Natural killer cell treated with Interleukin-12 subunit alpha and Interleukin-12 subunit beta and Interleukin-15 and Interleukin-18, amount 100 ng/mL, for 72 hours (primary cell): ENCODE results near the gene PODXL2. TPM values are rescaled to one million over a fixed set of nuclear protein-coding genes. Genes with fewer than 3 reads are reported as not detected.

Experiments used
- ATAC-seq, 2 donors: fragments of 150-1000 bp; cut with Tn5 transposase in 1 of 2; sonication (Bioruptor Pico), chemical (Tn5 transposase) in 1 of 2; 2 replicates each; pipeline ENCODE4 v1.10.0; 2021
- DNase-seq: peaks from one replicate; pipeline ENCODE4 v3.0.0; 2022; ENCODE audit warnings: low spot score
- H3K27ac Mint-ChIP-seq, 2 donors: 1 replicate in 1 of 2; 2 replicates in 1 of 2; pipeline ENCODE4 v1.8.0; 2022; ENCODE audit warnings: mixed read lengths in 2 of 2, mild to moderate bottlenecking in 1 of 2, moderate library complexity in 1 of 2
- H3K27me3 Mint-ChIP-seq, 2 donors: 1 replicate in 1 of 2; 2 replicates in 1 of 2; pipeline ENCODE4 v1.8.0; 2022; ENCODE audit warnings: mixed read lengths in 2 of 2
- H3K36me3 Mint-ChIP-seq: one replicate; pipeline ENCODE4 v1.8.0; 2022; ENCODE audit warnings: mixed read lengths
- H3K4me1 Mint-ChIP-seq, 2 donors: 1 replicate in 1 of 2; 2 replicates in 1 of 2; pipeline ENCODE4 v1.8.0; 2022; ENCODE audit warnings: low read depth in 2 of 2, mixed read lengths in 2 of 2, mild to moderate bottlenecking in 1 of 2
- H3K4me3 Mint-ChIP-seq: one replicate; pipeline ENCODE4 v1.8.0; 2022; ENCODE audit warnings: mixed read lengths
- H3K9me3 Mint-ChIP-seq: 2 replicates; pipeline ENCODE4 v1.8.0; 2022; ENCODE audit warnings: mixed read lengths
- total RNA-seq, 2 donors: library from RNA; stranded (reverse); gene quantifications; one replicate each; pipeline ENCODE4 v1.2.3, GENCODE V29; 2022

PODXL2 gene
- total RNA-seq, 2 donors from 2014 or later: 3.1 to 3.4 TPM

DNA sequence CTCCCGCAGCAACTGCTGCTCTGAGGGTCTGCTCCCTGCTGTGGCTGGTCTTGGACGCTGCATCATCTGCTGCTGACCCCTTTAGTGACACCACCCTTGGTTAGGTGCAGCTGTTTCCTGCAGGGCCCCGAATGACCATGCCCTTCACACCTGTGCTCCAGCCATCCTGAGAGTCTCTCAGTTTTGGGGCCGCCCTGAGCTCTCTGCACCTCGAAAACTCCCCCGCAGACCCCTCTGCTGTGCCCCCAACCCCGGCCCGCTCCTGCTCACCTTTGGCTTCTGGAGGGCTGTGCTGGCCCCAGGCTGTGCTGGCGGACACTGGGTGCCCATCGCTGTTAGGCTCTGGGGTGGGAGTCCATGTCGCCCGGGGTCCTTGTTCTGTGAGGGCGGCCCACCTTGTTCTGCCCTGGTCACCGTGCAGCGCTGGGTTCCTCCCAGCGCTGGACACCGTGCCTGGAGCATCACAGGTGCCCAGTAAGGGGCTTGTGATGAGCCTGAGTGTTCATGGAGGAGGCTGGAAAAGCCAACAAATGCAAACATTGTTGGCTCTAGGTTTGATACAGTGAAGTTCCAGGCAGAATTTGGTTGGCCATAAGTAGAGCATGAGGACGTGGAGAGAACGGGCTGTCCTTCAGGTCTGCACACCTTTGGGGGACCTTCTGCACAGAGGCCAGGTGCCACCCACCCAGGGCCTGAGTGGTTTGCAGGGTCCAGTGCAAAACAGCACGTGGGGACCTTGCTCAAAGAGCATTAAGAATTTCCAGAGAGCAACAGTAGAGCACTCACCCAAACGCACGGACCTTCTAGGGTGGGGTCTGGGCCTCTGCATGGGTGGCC, 56.1 kb downstream of the PODXL2 start:
- ATAC-seq: no peak
- no peak for DNase-seq
- no peak overlapping the region for H3K4me3 Mint-ChIP-seq
- no peaks in the 10 kb centered on the region for H3K36me3 Mint-ChIP-seq
- peaks cover 0 to 3% of the 10 kb centered on the region in 2 donors for H3K4me1 Mint-ChIP-seq
- no peaks in the 10 kb centered on the region for H3K27me3 Mint-ChIP-seq
- H3K27ac Mint-ChIP-seq: no peak overlapping the region
- H3K9me3 Mint-ChIP-seq: no peaks in the 10 kb centered on the region

DNA sequence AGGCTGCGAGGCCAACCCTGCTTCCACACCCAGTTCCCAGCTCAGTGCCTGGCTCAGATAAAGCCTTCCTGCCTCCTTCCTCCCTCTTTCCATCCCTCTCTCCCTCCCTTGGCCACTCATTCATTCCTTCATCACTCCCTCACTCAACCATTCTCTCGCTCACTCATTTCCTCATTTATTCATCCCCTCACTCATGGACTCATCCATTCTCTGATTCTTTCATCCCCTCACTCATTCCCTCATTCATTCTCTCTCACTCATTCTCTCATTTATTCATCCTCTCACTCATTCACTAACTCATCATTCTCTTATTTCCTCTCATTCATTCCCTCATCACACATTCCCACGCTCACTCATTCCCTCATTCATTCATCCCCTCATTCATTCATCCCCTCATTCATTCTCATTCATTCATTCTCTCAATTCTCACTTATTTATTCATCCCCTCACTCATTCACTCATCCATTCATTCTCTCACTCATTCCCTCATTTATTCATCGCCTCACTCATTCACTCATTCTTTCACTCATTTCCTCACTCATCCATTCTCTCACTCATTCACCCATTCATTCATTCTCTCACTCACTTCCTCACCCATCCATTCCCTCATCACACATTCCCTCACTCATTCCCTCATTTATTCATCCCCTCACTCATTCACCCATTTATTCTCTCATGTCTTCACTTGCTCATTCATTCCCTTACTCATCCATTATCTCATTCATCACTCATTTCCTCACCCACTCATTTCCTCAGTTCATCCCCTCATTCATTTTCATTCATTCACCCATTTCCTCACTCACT, 56.9 kb downstream of the PODXL2 start:
- no peak overlapping the region for H3K27ac Mint-ChIP-seq
- no peak for ATAC-seq

DNA sequence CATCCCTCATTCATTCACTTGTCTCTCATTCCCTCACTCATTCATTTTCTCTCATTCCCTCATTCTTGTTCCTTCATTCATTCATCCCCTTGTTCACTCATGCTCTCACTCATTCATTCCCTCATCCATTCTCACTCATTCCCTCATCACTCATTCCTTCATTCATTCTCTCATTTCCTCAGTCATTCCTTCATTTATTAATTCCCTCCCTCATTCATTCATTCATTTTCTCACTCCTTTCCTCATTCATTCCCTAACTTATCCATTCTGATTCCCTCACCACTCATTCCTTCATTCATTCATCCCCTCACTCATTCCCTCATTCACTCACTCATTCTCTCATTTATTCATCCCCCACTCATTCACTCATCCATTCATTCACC, 57.5 kb downstream of the PODXL2 start:
- peaks cover 0 to 3% of the 10 kb centered on the region in 2 donors for H3K4me1 Mint-ChIP-seq
- no peaks in the 10 kb centered on the region for H3K9me3 Mint-ChIP-seq
- H3K27me3 Mint-ChIP-seq: no peaks in the 10 kb centered on the region
- H3K36me3 Mint-ChIP-seq: no peaks in the 10 kb centered on the region
- DNase-seq (no peak), ATAC-seq (no peak)
- no peak overlapping the region for H3K4me3 Mint-ChIP-seq
- no peak overlapping the region for H3K27ac Mint-ChIP-seq

More for the DNA sequence above, 56.9 kb downstream of the PODXL2 start:
- Mint-ChIP-seq H3K4me3 (no peak overlapping the region), H3K27me3 (no peaks in the 10 kb centered on the region), H3K36me3 (no peaks in the 10 kb centered on the region), H3K9me3 (no peaks in the 10 kb centered on the region), H3K4me1 (peaks cover 0 to 3% of the 10 kb centered on the region in 2 donors)
- no peak for DNase-seq

DNA sequence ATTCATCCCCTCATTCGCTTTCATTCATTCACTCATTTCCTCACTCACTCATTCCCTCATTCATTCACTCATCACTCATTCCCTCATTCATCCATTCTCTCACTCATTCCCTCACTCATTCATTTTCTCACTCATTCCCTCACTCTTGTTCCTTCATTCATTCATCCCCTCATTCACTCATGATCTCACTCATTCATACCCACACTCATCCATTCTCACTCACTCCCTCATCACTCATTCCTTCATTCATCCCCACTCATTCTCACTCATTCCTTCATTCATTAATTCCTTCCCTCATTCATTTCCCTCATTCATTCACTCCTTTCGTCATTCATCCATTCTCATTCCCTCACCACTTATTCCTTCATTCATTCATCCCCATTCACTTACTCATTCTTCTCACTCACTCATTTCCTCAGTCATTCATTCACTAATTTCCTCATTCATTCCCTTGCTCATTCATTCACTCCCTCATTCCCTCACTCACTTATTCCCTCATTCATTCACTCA, 58.3 kb downstream of the PODXL2 start:
- Mint-ChIP-seq H3K36me3 (no peaks in the 10 kb centered on the region), H3K27ac (no peak overlapping the region), H3K4me3 (no peak overlapping the region), H3K9me3 (no peaks in the 10 kb centered on the region), H3K4me1 (peaks cover 0 to 3% of the 10 kb centered on the region in 2 donors), H3K27me3 (no peaks in the 10 kb centered on the region)
- ATAC-seq (no peak), DNase-seq (no peak)

DNA sequence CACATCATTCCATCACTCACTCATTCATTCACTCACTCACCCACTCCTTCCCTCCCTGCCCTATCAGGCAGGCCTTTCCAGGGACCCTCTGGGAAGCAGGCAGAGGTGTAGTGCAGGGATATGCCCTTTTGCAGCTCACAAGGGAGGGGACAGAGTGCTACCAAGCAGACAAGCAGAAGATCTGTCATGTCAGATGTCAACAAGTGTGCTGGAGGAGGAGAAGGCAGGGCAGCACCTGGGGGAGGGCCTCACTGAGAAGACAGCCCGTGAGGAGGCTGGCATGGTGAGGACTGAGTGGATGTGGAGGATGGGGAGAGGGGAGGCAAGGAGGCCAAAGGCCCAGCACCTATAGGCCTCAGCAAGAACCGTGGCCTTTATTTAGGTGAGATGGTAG, 59.0 kb downstream of the PODXL2 start:
- H3K4me1 Mint-ChIP-seq: peaks cover 0 to 3% of the 10 kb centered on the region in 2 donors
- H3K4me3 Mint-ChIP-seq: no peak overlapping the region
- no peak overlapping the region for H3K27ac Mint-ChIP-seq
- no peak for DNase-seq
- no peaks in the 10 kb centered on the region for H3K36me3 Mint-ChIP-seq
- H3K27me3 Mint-ChIP-seq: no peaks in the 10 kb centered on the region
- no peaks in the 10 kb centered on the region for H3K9me3 Mint-ChIP-seq
- no peak for ATAC-seq

DNA sequence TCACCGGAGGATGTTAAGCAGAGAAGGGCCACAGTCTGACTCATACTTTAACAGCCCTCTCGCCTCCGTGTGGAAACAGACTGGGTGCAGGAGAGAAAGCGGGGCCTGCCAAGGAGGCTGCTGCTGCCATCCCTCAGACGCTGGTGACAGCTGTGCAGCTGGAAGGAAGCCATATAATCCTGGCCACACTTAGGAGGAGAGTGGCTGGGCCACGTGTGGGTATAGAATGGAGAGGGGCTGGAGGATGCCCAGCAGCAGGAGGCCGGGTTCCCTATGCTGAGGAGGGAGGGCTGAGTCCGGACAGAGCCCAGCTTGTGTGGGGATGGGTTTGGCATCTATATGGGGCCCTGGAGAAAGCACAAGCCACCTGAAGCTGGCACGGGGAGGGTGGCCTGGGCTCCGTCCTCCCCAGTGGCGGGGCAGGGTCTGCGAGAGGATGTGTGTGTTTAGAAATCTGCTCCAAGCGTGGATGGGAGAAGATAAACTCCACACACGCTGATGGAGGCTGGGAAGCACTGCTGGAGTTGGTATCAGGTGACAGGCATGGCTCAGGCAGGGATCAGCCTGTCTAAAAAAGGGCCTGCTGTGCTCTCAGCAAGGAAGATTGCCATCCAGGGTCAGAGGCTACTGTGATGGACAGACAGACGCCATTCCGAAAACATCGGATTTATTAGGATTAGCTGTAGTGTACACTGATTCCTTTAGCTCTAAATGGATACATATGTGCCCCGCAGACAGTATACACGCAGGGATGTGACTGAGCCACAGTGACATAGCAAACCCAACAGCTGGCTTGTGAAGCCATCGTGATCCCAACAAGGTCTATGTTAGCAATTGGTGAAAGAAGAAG, 59.7 kb downstream of the PODXL2 start:
- Mint-ChIP-seq H3K27me3 (no peaks in the 10 kb centered on the region), H3K4me1 (peaks cover 0 to under 1% of the 10 kb centered on the region in 2 donors), H3K27ac (no peak overlapping the region), H3K9me3 (no peaks in the 10 kb centered on the region), H3K36me3 (no peaks in the 10 kb centered on the region), H3K4me3 (no peak overlapping the region)
- no peak for ATAC-seq
- DNase-seq: no peak

DNA sequence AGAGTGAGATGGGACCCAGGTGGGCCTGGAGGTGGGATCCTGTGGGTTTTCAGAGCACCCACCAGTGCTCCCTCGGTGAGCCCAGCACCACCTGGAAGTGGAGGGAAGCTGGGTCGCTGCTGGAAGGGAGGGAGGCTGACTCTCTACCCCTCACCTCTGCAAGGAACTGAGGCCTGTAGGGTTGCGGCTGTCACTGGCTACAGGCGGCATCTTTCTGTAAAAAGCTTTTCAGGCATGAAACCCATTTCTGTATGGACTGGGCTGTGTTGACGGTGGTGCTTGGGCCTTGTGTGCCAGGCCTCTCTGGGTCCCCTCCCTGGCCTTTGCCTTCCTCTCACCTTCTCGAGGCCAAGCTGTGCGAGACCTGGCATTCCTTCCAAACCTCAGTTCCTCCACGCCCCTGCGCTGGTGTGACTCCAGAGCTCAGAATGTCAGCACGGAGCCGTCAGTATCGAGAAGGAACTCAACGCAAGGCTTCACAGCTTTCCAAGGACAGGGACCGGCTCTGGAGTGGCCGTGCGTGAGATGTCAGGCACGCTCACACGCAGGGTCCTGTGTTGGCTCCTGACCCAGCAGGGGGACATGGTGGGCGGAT, 60.4 kb downstream of the PODXL2 start:
- Mint-ChIP-seq H3K4me1 (no peaks in the 10 kb centered on the region), H3K4me3 (no peak overlapping the region), H3K27ac (no peak overlapping the region), H3K36me3 (no peaks in the 10 kb centered on the region), H3K9me3 (no peaks in the 10 kb centered on the region), H3K27me3 (no peaks in the 10 kb centered on the region)
- ATAC-seq (no peak), DNase-seq (no peak)

DNA sequence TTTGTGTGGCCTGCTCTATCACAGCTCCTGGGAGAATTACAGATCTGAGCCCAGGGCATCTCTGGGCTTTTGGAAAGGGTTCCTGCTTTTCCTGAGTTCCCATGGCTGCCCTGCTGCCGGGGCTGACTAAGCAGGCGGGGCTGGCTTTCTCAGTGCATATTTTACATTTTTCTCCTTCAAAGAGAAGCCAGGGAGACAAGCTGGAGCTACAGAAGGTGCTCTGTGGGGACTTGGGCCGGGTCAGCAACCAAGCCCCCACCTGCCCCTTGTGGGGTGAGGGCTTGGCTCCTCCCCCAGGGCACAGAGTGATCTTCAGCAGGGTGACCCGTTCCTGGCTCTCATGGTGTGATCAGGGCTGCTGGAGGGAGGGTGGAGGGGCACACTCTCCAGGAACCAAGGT, 61.1 kb downstream of the PODXL2 start:
- Mint-ChIP-seq H3K4me1 (no peaks in the 10 kb centered on the region), H3K9me3 (no peaks in the 10 kb centered on the region), H3K4me3 (no peak overlapping the region), H3K27ac (no peak overlapping the region), H3K36me3 (no peaks in the 10 kb centered on the region), H3K27me3 (no peaks in the 10 kb centered on the region)
- no peak for DNase-seq
- no peak for ATAC-seq

DNA sequence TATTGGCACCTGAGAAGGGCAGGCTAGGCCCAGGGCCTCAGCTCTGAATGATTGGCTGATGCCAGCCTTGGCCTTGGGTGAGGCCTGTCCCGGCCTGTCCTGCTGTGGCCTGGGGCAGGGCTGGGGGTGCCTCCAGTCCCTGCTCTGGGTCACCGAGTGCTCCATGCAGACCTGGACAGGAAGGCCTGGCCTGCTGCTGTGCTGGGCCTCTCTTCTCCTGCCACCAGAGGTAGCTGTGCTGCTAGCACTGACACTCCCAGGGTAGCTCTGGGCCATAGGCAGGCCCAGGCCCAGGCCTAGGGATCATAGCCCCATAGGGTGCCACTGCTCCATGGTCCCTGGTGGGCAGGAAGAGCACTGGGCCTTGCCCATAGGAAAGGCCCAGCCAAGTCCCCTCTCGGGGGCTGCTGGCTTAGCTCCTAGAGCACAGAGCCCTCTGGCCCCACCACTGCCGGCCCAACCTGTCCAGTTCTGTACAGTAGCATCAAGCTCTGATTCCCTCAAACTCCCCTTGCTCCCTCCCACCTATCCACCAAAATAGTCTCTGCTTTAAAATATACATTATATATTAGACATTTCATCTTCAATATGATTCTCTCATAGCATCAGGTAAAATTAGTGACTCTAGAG, 62.0 kb downstream of the PODXL2 start:
- H3K9me3 Mint-ChIP-seq: no peaks in the 10 kb centered on the region
- no peaks in the 10 kb centered on the region for H3K4me1 Mint-ChIP-seq
- ATAC-seq: peak; percentile 25 to 46
- H3K27me3 Mint-ChIP-seq: no peaks in the 10 kb centered on the region
- no peak overlapping the region for H3K4me3 Mint-ChIP-seq
- H3K27ac Mint-ChIP-seq: no peak overlapping the region
- no peaks in the 10 kb centered on the region for H3K36me3 Mint-ChIP-seq
- no peak for DNase-seq

DNA sequence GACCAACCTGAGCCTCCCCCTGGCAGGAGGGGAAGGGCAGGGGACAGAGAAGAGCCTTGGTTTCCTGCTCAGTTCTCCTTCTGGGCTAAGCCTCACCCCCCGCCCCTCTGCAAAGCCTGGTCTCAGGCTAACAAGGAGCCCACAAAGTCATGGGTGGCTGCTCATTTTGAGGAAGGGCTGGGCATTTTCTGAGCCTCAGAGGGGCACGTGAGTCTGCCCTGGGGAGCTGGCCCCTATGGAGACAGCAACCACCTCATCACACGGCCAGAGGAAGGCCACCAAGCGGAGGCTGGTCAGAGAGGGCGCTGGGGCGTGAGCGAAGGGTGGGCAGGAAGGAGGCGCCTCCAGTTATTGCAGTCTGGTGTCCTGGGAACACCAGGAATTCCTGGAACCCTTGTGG, 62.5 kb downstream of the PODXL2 start:
- no peak overlapping the region for H3K4me3 Mint-ChIP-seq
- no peak for DNase-seq
- H3K27me3 Mint-ChIP-seq: no peaks in the 10 kb centered on the region
- H3K27ac Mint-ChIP-seq: no peak overlapping the region
- no peak for ATAC-seq
- no peaks in the 10 kb centered on the region for H3K9me3 Mint-ChIP-seq
- no peaks in the 10 kb centered on the region for H3K4me1 Mint-ChIP-seq
- no peaks in the 10 kb centered on the region for H3K36me3 Mint-ChIP-seq

DNA sequence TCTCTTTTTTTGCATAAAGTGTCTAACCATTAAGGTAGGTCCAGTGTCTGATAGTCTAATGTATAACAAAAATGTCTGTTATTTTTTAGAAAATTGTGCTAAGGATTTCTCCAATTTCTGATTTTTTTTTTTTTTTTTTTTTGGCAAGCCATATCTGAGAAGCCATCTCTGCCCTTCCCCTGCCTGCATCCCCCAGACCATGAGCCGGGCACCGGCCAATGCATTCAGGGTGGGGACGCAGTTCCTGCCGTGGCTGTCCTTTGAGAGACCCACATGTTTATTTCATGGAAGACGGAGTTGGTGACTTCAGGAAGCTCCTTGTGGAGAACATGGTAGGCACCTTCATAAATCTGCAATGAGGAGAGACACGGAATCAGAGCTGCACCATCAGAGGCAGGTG, 63.0 kb downstream of the PODXL2 start:
- Mint-ChIP-seq H3K4me1 (no peaks in the 10 kb centered on the region), H3K9me3 (no peaks in the 10 kb centered on the region), H3K36me3 (no peaks in the 10 kb centered on the region), H3K4me3 (no peak overlapping the region), H3K27me3 (no peaks in the 10 kb centered on the region), H3K27ac (no peak overlapping the region)
- DNase-seq (no peak), ATAC-seq (no peak)

DNA sequence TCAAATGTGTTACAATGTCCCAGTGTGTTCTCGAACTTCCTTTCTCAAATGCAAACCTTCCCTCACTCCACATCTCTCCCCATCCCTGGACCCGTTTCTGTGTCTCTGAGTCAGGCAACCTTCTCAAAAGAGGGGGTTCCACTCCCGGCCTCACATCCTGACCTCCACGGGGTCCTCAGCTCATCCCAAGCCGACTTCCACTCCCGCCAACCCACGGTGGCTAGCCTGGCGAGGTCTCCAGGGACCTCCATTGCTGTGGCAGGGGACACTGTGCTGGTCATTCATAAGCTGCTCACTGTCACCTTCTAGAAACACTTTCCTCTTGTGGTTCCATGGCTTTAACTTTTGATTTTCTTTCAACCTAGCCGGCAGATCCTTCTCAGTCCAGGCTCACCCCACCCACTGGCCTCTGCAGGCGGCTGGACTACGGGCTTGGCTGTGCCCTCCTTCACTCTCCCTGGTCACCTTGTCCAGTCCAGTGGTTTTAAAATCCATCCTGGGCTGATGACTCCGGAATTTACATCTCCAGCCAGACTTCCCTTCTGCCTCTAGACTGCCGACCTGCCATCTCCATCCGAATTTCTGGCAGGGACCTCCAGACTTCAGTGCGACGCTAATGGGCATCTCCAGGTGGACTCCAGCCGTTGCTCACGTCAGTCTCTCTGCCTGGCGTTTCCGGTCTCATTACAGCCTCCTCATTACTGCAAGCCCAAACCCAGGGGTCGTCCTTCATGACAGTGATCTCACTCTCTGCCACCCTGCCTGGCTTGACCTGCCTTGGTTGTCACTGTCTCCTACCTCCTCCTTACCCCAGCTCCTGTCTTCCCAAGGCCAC, 63.7 kb downstream of the PODXL2 start:
- no peak for DNase-seq

More for the DNA sequence above, 63.7 kb downstream of the PODXL2 start:
- Mint-ChIP-seq H3K4me3 (no peak overlapping the region), H3K9me3 (no peaks in the 10 kb centered on the region), H3K27me3 (no peaks in the 10 kb centered on the region), H3K4me1 (peaks cover 0 to 2% of the 10 kb centered on the region in 2 donors), H3K36me3 (no peaks in the 10 kb centered on the region), H3K27ac (no peak overlapping the region)
- no peak for ATAC-seq
